T-helper 2 cell treated with Interferon-gamma antibody and Interleukin-4, amounts not matched to agents 5 μg/mL and 100 μg/mL, for 36 hours (primary cell): ENCODE data around the gene GLP1R.
A peak's percentile ranks its signal among the peaks of the same experiment; 100 is the strongest.
"Not testable (repeated sequence)": the region's sequence is repeated elsewhere in the genome, so short reads cannot be mapped to it uniquely, and the experiment has no call there.

Experiments
- DNase-seq: peaks from one replicate; pipeline ENCODE4 v3.0.0; 2021; ENCODE audit warnings: low spot score
- H3K27ac Mint-ChIP-seq: one replicate; pipeline ENCODE4 v1.8.0; 2021; ENCODE audit warnings: mild to moderate bottlenecking, mixed read lengths
- H3K27me3 Mint-ChIP-seq: one replicate; pipeline ENCODE4 v1.8.0; 2021; ENCODE audit warnings: low read depth, mixed read lengths
- H3K36me3 Mint-ChIP-seq: one replicate; pipeline ENCODE4 v1.8.0; 2021; ENCODE audit warnings: low read depth, mixed read lengths
- H3K4me1 Mint-ChIP-seq: one replicate; pipeline ENCODE4 v1.8.0; 2021; ENCODE audit warnings: low read depth, mixed read lengths
- H3K4me3 Mint-ChIP-seq: one replicate; pipeline ENCODE4 v1.8.0; 2022; ENCODE audit warnings: mild to moderate bottlenecking, moderate library complexity, mixed read lengths
- H3K9me3 Mint-ChIP-seq: one replicate; pipeline ENCODE4 v1.8.0; 2021; ENCODE audit warnings: mixed read lengths

The GLP1R gene

DNA sequence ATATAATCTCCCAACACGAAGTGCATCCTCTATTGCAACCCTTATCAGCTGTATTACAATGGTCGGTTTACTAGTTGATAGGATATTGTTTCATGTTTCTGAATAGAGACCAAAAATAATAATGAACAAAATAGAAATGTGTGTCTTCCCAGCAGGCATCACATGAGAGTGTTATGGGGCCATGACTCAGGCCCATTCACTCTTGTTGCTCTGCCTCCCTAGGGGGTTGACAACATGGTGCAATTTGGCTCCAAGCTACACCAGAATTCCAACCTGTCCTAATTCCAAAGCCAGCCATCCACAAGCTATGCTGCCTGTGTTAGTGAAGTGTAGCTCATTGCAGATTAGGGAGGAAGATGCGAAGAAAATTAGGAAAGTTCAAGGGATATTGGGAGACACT lies 79.5 kb downstream of the GLP1R start:
- H3K4me3 Mint-ChIP-seq: no peak overlapping the region
- H3K27me3 Mint-ChIP-seq: peaks cover 2% of the 10 kb centered on the region
- no peaks in the 10 kb centered on the region for H3K4me1 Mint-ChIP-seq
- no peaks in the 10 kb centered on the region for H3K9me3 Mint-ChIP-seq
- H3K27ac Mint-ChIP-seq: no peak overlapping the region
- DNase-seq: no peak
- H3K36me3 Mint-ChIP-seq: no peaks in the 10 kb centered on the region

DNA sequence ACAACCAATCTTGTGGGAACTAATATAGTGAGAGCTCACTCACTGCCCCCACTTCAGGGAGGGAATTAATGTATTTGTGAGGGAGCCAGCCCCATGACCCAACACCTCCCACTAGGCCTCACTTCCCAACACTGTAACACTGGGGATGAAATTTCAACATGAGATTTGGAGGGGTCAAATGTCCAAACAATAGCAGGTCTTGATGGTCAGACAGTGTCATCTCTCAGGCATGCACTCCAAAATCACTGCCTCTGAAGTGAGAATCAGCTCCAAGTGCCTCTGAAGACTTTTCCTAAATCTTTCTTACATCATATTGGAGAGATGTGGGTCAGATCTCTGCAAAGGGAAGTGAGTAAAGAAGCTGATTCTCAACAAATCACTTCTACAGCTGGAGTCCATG lies 80.3 kb downstream of the GLP1R start:
- DNase-seq: no peak
- Mint-ChIP-seq H3K4me1 (no peaks in the 10 kb centered on the region), H3K9me3 (no peaks in the 10 kb centered on the region), H3K4me3 (no peak overlapping the region), H3K27me3 (peaks cover 2% of the 10 kb centered on the region), H3K36me3 (no peaks in the 10 kb centered on the region), H3K27ac (no peak overlapping the region)

DNA sequence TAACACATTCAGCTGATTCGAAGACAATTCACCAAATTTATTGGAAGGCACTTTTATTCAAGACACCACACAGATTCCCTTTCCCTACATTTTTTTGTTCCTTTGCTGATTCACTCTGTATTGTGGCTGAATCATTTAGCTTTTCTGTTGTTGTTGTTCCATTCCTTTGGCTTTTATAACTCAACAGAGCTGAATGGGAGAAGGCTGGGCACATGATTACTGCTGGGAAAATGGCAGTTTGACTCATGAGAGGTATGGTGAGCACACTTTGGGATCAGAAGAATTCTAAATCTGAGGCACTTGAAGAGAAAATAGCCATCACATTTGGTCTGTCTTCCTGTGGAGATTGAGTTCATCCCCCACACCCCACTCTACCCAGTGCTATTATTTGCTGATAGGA lies 82.1 kb downstream of the GLP1R start:
- Mint-ChIP-seq H3K27ac (no peak overlapping the region), H3K4me1 (no peaks in the 10 kb centered on the region), H3K36me3 (no peaks in the 10 kb centered on the region), H3K4me3 (no peak overlapping the region), H3K9me3 (no peaks in the 10 kb centered on the region), H3K27me3 (peaks cover 2% of the 10 kb centered on the region)
- DNase-seq: no peak

DNA sequence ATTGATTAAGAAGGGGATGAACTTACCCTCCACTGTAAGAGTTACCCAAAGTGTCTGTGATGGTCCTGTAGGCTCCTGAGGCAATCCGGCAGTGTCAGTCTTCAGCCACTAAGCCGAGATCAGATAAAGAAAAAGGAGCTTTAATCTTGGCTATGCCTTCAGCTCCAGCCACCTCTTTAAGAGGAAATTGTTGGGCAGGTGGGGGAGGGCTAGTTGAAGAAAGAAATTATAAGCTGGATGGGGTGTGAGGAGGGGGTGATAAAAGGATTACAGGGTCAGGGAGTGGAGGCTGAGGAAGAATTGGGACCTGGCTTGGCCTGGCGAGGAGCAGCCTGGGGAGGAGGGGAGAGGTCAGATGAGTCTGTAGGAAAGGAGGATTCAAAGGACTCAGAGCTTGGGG lies 86.2 kb downstream of the GLP1R start:
- H3K36me3 Mint-ChIP-seq, H3K27ac Mint-ChIP-seq: not testable (repeated sequence)

DNA sequence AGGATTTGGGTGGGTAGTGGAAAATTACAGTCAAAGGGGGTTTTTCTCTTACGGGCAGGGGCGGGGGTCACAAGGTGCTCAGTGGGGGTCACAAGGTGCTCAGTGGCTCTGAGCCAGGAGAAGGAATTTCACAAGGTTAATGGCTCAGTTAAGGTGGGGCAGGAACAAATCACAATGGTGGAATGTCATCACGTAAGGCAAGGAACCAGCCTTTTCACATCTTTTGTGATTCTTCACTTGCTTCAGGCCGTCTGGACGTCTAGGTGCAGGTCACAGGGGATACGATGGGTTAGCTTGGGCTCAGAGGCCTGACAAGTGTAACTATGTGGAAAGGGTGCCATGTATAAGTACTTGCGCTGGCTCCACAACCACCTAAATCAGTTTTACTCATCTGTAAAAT lies 87.6 kb downstream of the GLP1R start:
- not testable (repeated sequence) for H3K4me3 Mint-ChIP-seq, H3K27ac Mint-ChIP-seq, H3K36me3 Mint-ChIP-seq, H3K4me1 Mint-ChIP-seq, H3K27me3 Mint-ChIP-seq, DNase-seq, H3K9me3 Mint-ChIP-seq

More for the DNA sequence above, 86.2 kb downstream of the GLP1R start:
- not testable (repeated sequence) for H3K4me1 Mint-ChIP-seq, H3K4me3 Mint-ChIP-seq, H3K9me3 Mint-ChIP-seq, DNase-seq, H3K27me3 Mint-ChIP-seq

DNA sequence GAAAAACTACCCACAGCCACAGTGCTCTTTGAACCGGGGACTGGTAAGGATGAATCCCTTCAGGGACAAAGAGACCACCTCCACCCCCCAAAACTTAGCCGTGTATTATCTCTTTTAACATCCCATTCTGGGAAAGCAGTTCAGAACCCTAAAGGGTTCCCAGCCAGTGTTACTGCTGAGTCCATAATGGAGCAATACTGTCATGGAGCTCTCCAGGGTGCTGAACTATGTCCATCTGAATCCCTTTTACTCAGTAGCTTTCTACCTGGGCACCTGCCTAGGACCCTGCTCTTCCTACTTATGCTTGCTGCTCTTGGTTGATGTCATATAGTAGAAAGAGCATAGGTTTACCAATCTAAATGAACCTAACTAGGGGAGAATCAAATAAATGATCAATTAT lies 88.7 kb downstream of the GLP1R start:
- Mint-ChIP-seq H3K4me3 (no peak overlapping the region), H3K4me1 (no peaks in the 10 kb centered on the region), H3K27me3 (peaks cover 2% of the 10 kb centered on the region), H3K27ac (no peak overlapping the region), H3K9me3 (no peaks in the 10 kb centered on the region), H3K36me3 (no peaks in the 10 kb centered on the region)
- peak; percentile 27 for DNase-seq
